ENCODE data around the gene SEC14L5.

GRCh38 chr16:4931381-4931780, 26.7 kb upstream of the SEC14L5 start:
- TF ChIP-seq CTCF (IDR thresholded peaks at IDR 0.05; ENCODE audit: low read length) (no peak), EZH2 (IDR thresholded peaks at IDR 0.05; ENCODE audit: borderline replicate concordance, low read length) (no peak)
